Neural progenitor cell (in vitro differentiated cells): ENCODE data around the gene RBBP4. TPM values are rescaled to one million over a fixed set of nuclear protein-coding genes. Genes with fewer than 3 reads are reported as not detected.

Experiments used
- DNase-seq: peaks from one replicate; pipeline ENCODE4 v3.0.0-alpha.2; 2016; ENCODE audit warnings: low spot score
- H2AFZ ChIP-seq: fragments of 200-600 bp; sonication (generic); replicated peaks from 2 replicates; pipeline ENCODE4 v1.6.1; 2016; ENCODE audit warnings: antibody characterized with exemption
- H3F3A ChIP-seq: fragments of 200-600 bp; sonication (generic); 2 replicates; pipeline ENCODE4 v1.6.1; 2016; ENCODE audit warnings: antibody characterized with exemption, low read depth
- H3K27ac ChIP-seq: fragments of 200-600 bp; sonication (generic); 2 replicates; pipeline ENCODE4 v1.5.1; 2016; ENCODE audit warnings: mild to moderate bottlenecking
- H3K27me3 ChIP-seq: fragments of 200-600 bp; sonication (generic); 2 replicates; pipeline ENCODE4 v1.6.1; 2016; ENCODE audit warnings: mild to moderate bottlenecking, moderate library complexity
- H3K36me3 ChIP-seq: fragments of 200-600 bp; sonication (generic); 2 replicates; pipeline ENCODE4 v1.5.1; 2016
- H3K4me1 ChIP-seq: fragments of 200-600 bp; sonication (generic); 2 replicates; pipeline ENCODE4 v1.6.1; 2016; ENCODE audit warnings: mixed run types
- H3K4me2 ChIP-seq: fragments of 200-600 bp; sonication (generic); 2 replicates; pipeline ENCODE4 v1.6.1; 2016
- H3K4me3 ChIP-seq: fragments of 200-600 bp; sonication (generic); 2 replicates; pipeline ENCODE4 v1.5.1; 2016
- H3K79me2 ChIP-seq: fragments of 200-600 bp; sonication (generic); 2 replicates; pipeline ENCODE4 v1.6.1; 2016; ENCODE audit warnings: low read depth
- H3K9ac ChIP-seq: fragments of 200-600 bp; sonication (generic); 2 replicates; pipeline ENCODE4 v1.6.1; 2016
- H3K9me3 ChIP-seq: fragments of 200-600 bp; sonication (generic); 2 replicates; pipeline ENCODE4 v1.5.1; 2016; ENCODE audit warnings: low read depth
- H4K20me1 ChIP-seq: fragments of 200-600 bp; sonication (generic); 2 replicates; pipeline ENCODE4 v1.6.1; 2016; ENCODE audit warnings: low read depth
- H3K27ac Mint-ChIP-seq: 3 replicates; pipeline ENCODE4 v1.8.0; 2021; ENCODE audit warnings: mixed read lengths
- H3K27me3 Mint-ChIP-seq: 2 replicates; pipeline ENCODE4 v1.8.0; 2022; ENCODE audit warnings: low read depth, mild to moderate bottlenecking, inconsistent platforms, moderate library complexity, mixed read lengths; ENCODE audit not compliant: insufficient read depth
- H3K36me3 Mint-ChIP-seq: 3 replicates; pipeline ENCODE4 v1.8.0; 2021; ENCODE audit warnings: mixed read lengths
- H3K4me1 Mint-ChIP-seq: 3 replicates; pipeline ENCODE4 v1.8.0; 2021; ENCODE audit warnings: mixed read lengths
- H3K4me3 Mint-ChIP-seq: 3 replicates; pipeline ENCODE4 v1.8.0; 2021; ENCODE audit warnings: mild to moderate bottlenecking, moderate library complexity, mixed read lengths
- H3K9me3 Mint-ChIP-seq: 3 replicates; pipeline ENCODE4 v1.8.0; 2020; ENCODE audit warnings: mixed read lengths
- EZH2 ChIP-seq: fragments of 200-600 bp; sonication (generic); IDR thresholded peaks from 2 replicates; pipeline ENCODE4 v1.6.1; 2017; ENCODE audit warnings: antibody characterized with exemption, mild to moderate bottlenecking, moderate library complexity
- EZH2phosphoT487 ChIP-seq: fragments of 200-600 bp; sonication (generic); IDR thresholded peaks from 2 replicates; pipeline ENCODE4 v1.6.1; 2017; ENCODE audit warnings: antibody characterized with exemption
- total RNA-seq: library from RNA; depleted of rRNA; stranded (reverse); fragments of >200 nt; gene quantifications from 2 replicates; pipeline ENCODE4 v1.2.3, GENCODE V29; 2015; ENCODE audit warnings: low replicate concordance
- TF ChIP-seq, protein P1 (sequence below): fragments of 200-600 bp; sonication (generic); IDR thresholded peaks from 2 replicates; pipeline ENCODE4 v1.5.1; 2017; ENCODE audit warnings: antibody characterized with exemption, mild to moderate bottlenecking

Gene RBBP4
- total RNA-seq, 1 donor from 2014 or later = 474 TPM

DNA sequence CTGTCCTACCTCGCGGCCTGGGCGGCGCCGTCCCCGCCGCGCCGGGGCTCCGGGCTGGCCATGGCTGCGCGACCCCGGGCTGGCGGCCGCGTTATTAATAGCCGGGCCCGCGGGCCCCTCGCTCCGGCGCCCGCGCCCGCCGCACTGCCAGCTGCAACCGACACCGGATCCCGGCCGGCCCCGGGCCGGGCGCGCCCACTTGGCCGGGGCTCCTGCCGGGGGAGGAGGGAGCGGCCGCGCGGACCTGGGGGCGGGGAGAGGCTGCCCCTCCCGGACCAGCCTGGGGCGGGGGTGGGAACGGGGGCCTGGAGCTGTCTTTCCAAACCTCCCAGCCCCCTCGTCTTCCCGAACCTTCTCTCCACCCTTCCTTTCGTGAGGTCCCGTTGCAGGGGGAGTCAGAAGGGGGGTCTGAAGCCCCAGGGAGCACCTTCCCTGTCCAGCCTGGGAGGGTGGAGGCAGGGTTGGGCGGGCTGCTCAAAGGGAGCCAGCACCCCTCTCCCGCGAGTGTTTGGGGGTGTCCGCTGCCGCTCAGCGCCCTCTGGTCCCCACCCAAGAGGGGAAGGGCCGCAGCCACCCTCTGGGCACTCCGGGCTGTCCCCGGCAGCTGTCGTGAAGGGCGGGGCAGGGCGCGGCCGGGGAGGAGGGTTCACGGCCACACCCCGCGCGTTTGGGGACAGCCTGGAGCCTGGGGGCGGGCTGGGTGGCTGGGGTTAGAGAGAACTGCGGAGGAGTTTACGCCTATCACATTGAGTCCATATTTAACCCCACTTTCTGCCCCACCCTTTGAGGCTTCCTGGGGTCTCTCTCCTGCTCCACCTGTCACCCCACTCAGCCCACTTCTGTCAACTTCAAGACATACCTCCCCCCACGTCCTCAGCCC, 51.8 kb downstream of the RBBP4 start, which contains the start of gene SYNC:
Gene SYNC, minus strand, starts transcription at position 172 of the 880 bp plus-strand sequence. Its CDS starts 110 bp downstream, at position 62.
- peak within 1 kb of the TSS; percentile 94 for H3K4me2 ChIP-seq
- no peaks in the 10 kb centered on the region for H3K36me3 ChIP-seq
- H3K27ac ChIP-seq = no peak within 1 kb of the TSS
- Mint-ChIP-seq H3K27me3 (peaks cover 31% of the 10 kb centered on the region), H3K4me3 (peak within 1 kb of the TSS; percentile 83), H3K4me1 (peaks cover 18% of the 10 kb centered on the region), H3K9me3 (no peaks in the 10 kb centered on the region), H3K27ac (no peak within 1 kb of the TSS), H3K36me3 (no peaks in the 10 kb centered on the region)
- peaks cover 5% of the 10 kb centered on the region for H3F3A ChIP-seq
- peak within 1 kb of the TSS; percentile 76 for H2AFZ ChIP-seq
- peaks cover 15% of the 10 kb centered on the region for H3K4me1 ChIP-seq
- no peaks in the 10 kb centered on the region for H4K20me1 ChIP-seq
- DNase-seq = peak; percentile 58
- no peak within 1 kb of the TSS for H3K9ac ChIP-seq
- H3K79me2 ChIP-seq = no peaks in the 10 kb centered on the region
- H3K27me3 ChIP-seq = peaks cover 43% of the 10 kb centered on the region
- H3K9me3 ChIP-seq = no peaks in the 10 kb centered on the region
- H3K4me3 ChIP-seq = peak within 1 kb of the TSS; percentile 69
- peak; percentile 65 for TF ChIP-seq EZH2
- TF ChIP-seq, protein P1, sequence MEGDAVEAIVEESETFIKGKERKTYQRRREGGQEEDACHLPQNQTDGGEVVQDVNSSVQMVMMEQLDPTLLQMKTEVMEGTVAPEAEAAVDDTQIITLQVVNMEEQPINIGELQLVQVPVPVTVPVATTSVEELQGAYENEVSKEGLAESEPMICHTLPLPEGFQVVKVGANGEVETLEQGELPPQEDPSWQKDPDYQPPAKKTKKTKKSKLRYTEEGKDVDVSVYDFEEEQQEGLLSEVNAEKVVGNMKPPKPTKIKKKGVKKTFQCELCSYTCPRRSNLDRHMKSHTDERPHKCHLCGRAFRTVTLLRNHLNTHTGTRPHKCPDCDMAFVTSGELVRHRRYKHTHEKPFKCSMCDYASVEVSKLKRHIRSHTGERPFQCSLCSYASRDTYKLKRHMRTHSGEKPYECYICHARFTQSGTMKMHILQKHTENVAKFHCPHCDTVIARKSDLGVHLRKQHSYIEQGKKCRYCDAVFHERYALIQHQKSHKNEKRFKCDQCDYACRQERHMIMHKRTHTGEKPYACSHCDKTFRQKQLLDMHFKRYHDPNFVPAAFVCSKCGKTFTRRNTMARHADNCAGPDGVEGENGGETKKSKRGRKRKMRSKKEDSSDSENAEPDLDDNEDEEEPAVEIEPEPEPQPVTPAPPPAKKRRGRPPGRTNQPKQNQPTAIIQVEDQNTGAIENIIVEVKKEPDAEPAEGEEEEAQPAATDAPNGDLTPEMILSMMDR = no peak
- TF ChIP-seq EZH2phosphoT487 = no peak

DNA sequence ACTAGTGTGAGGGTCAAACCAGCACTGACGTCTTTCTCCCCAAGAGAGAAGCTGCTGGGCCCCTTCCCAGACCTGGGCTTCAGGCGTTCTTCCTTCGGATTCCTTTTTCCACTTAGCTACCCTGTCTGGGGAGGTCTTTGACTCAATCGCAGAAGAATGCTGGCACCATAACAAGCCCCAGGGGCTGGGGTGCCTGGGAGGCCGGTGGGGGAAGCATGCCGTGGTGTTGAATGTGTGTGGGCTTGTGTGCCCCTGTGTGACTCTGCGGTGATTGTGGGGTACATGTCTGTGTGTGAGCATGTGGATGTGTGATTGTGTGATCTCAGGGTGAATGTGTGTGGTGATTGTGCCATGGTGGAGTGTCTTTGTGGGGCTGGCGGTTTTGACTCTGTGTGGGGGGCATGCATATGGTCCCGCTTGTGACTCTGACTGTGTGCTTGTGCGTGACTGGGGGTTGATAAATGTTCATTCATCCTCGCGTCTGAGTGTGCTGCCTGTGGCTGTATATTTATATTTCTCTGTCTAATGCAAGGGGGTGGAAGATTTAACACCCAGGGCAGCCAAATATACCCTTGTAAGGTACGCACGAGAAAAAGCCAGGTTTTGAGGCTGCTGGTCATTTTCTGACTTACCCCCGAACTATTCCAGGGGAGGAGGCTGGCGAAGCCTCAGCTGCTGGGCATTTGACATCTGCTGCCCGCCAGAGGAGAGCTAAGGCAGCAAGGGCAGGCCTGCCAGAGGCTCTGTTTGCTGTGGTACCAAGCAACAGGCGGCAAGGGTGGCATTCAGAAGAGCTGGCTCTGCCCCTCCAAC, 52.7 kb downstream of the RBBP4 start:
- peaks cover 5% of the 10 kb centered on the region for H3F3A ChIP-seq
- H3K27ac ChIP-seq = no peak overlapping the region
- no peak overlapping the region for H3K9ac ChIP-seq
- Mint-ChIP-seq H3K4me1 (peaks cover 18% of the 10 kb centered on the region), H3K9me3 (no peaks in the 10 kb centered on the region), H3K36me3 (no peaks in the 10 kb centered on the region), H3K27me3 (peaks cover 31% of the 10 kb centered on the region), H3K27ac (no peak overlapping the region), H3K4me3 (peak overlapping the region; percentile 78)
- H3K79me2 ChIP-seq = no peaks in the 10 kb centered on the region
- no peaks in the 10 kb centered on the region for H4K20me1 ChIP-seq
- peak overlapping the region; percentile 94 for H3K4me2 ChIP-seq
- H3K4me3 ChIP-seq = peak overlapping the region; percentile 69
- no peaks in the 10 kb centered on the region for H3K36me3 ChIP-seq
- peak; percentile 34 for DNase-seq
- H3K9me3 ChIP-seq = no peaks in the 10 kb centered on the region
- peaks cover 43% of the 10 kb centered on the region for H3K27me3 ChIP-seq
- peaks cover 15% of the 10 kb centered on the region for H3K4me1 ChIP-seq
- H2AFZ ChIP-seq = no peak overlapping the region
- TF ChIP-seq EZH2 = no peak
- TF ChIP-seq, protein P1 = no peak
- TF ChIP-seq EZH2phosphoT487 = no peak

DNA sequence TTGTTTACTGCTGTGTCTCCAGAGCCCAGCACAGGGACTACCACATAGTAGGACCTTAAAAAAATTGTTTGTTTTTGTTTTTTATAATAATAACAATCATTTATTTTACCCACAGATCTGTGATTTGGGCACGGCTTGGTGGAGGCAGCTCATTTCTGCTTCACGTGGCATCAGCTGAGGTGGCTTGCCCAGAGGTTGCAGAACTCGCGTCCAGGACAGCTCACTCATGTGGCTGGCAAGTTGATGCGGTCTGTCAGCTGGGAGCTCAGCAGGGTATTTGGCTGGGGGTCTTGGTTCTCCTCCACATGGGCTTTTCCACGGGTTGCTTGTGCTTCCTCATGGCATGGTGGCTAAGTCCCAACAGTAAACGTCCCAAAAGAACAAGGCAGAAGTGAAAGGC, 54.5 kb downstream of the RBBP4 start:
- TF ChIP-seq EZH2phosphoT487 (no peak), EZH2 (no peak)
- TF ChIP-seq, protein P1 = no peak

More for the DNA sequence above, 54.5 kb downstream of the RBBP4 start:
- peaks cover 23% of the 10 kb centered on the region for H3K4me1 Mint-ChIP-seq
- Histone ChIP-seq H3K9ac (no peak overlapping the region), H3K9me3 (no peaks in the 10 kb centered on the region), H2AFZ (no peak overlapping the region), H3F3A (peaks cover 5% of the 10 kb centered on the region), H3K4me1 (peaks cover 15% of the 10 kb centered on the region), H3K27me3 (peaks cover 42% of the 10 kb centered on the region), H3K4me2 (no peak overlapping the region), H3K4me3 (no peak overlapping the region), H3K27ac (no peak overlapping the region), H4K20me1 (no peaks in the 10 kb centered on the region), H3K36me3 (no peaks in the 10 kb centered on the region), H3K79me2 (no peaks in the 10 kb centered on the region)
- peaks cover 27% of the 10 kb centered on the region for H3K27me3 Mint-ChIP-seq
- no peak for DNase-seq
- no peak overlapping the region for H3K4me3 Mint-ChIP-seq
- no peaks in the 10 kb centered on the region for H3K9me3 Mint-ChIP-seq
- no peaks in the 10 kb centered on the region for H3K36me3 Mint-ChIP-seq
- no peak overlapping the region for H3K27ac Mint-ChIP-seq
